OCI-LY3 (cell line): ENCODE results near the gene PIM2.

Experiments
- H2AFZ ChIP-seq: fragments of 200-600, 300-600 bp; shearing (Covaris generic); 2 replicates; pipeline ENCODE4 v1.6.0; 2014; ENCODE audit warnings: antibody characterized with exemption, low read depth, low read length
- H3K27ac ChIP-seq: fragments of 200-600, 300-600 bp; sonication (generic); 2 replicates; pipeline ENCODE4 v1.5.1; 2014; ENCODE audit warnings: mild to moderate bottlenecking, low read length, moderate library complexity, mixed read lengths
- H3K27me3 ChIP-seq: fragments of 200-600, 300-600 bp; sonication (generic); 2 replicates; pipeline ENCODE4 v1.6.1; 2014; ENCODE audit warnings: low read depth, low read length, mixed read lengths
- H3K36me3 ChIP-seq: fragments of 200-600, 300-600 bp; sonication (generic); replicated peaks from 2 replicates; pipeline ENCODE3; 2014; ENCODE audit warnings: low read depth, low read length, mixed read lengths
- H3K4me1 ChIP-seq: fragments of 300-600, 200-600 bp; sonication (generic); 2 replicates; pipeline ENCODE4 v1.6.1; 2014; ENCODE audit warnings: low read length, mixed read lengths
- H3K4me2 ChIP-seq: fragments of 200-600, 300-600 bp; sonication (generic); 2 replicates; pipeline ENCODE4 v1.6.1; 2014; ENCODE audit warnings: low read length, mixed read lengths
- H3K4me3 ChIP-seq: fragments of 300-600, 200-600 bp; sonication (generic); 2 replicates; pipeline ENCODE4 v1.5.1; 2014; ENCODE audit warnings: antibody characterized with exemption, mild to moderate bottlenecking, low read length, moderate library complexity
- H3K79me2 ChIP-seq: fragments of 300-600, 200-600 bp; shearing (Covaris generic); 2 replicates; pipeline ENCODE4 v1.6.1; 2014; ENCODE audit warnings: mild to moderate bottlenecking, low read length, mixed read lengths
- H3K9ac ChIP-seq: fragments of 300-600, 200-600 bp; shearing (Covaris generic); 2 replicates; pipeline ENCODE4 v1.6.0; 2014; ENCODE audit warnings: mild to moderate bottlenecking, low read length, moderate library complexity
- H3K9me3 ChIP-seq: fragments of 200-600, 300-600 bp; shearing (Covaris generic); 2 replicates; pipeline ENCODE4 v1.6.1; 2014; ENCODE audit warnings: low read length, mixed read lengths; ENCODE audit not compliant: insufficient read depth
- H4K20me1 ChIP-seq: fragments of 200-600, 300-600 bp; sonication (generic); 2 replicates; pipeline ENCODE4 v1.6.1; 2016; ENCODE audit warnings: low read length, mixed read lengths; ENCODE audit not compliant: insufficient read depth
- EZH2phosphoT487 ChIP-seq: fragments of 200-600 bp; shearing (Covaris generic); IDR thresholded peaks from 2 replicates; pipeline ENCODE4 v1.6.1; 2018; ENCODE audit warnings: antibody characterized with exemption, mixed run types, low read depth
- TF ChIP-seq, protein P1 (sequence below): fragments of 200-600, 300-600 bp; sonication (generic); IDR thresholded peaks from 2 replicates; pipeline ENCODE4 v1.5.1; 2014; ENCODE audit warnings: antibody characterized with exemption, low read length, low read depth

Gene PIM2

DNA sequence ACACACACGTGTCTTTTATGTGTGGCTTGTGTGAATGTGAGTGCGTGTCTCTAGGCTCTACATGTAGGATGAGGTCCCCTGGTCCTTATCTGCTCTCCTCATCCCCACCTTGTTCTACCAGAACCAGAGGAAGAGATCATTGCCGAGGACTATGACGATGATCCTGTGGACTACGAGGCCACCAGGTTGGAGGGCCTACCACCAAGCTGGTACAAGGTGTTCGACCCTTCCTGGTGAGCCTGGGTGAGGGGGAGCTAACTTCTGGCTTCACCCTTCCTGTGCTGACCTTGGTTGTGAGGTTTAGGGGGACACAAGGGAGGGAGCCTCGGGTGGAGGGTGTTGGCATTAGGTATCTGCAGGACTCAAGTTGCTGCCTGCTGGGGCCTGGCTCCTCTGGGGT, 17.8 kb downstream of the PIM2 start:
- Histone ChIP-seq H4K20me1 (peaks cover 6% of the 10 kb centered on the region; the same call in 1 of the 2 replicates), H3K4me2 (no peak overlapping the region), H3K9me3 (no peaks in the 10 kb centered on the region), H3K27ac (no peak overlapping the region), H3K4me3 (no peak overlapping the region), H3K27me3 (no peaks in the 10 kb centered on the region), H3K9ac (no peak overlapping the region), H3K79me2 (peaks cover 40% of the 10 kb centered on the region), H3K36me3 (peaks cover 19% of the 10 kb centered on the region), H2AFZ (no peak overlapping the region), H3K4me1 (peaks cover 14% of the 10 kb centered on the region)
- TF ChIP-seq, protein P1, sequence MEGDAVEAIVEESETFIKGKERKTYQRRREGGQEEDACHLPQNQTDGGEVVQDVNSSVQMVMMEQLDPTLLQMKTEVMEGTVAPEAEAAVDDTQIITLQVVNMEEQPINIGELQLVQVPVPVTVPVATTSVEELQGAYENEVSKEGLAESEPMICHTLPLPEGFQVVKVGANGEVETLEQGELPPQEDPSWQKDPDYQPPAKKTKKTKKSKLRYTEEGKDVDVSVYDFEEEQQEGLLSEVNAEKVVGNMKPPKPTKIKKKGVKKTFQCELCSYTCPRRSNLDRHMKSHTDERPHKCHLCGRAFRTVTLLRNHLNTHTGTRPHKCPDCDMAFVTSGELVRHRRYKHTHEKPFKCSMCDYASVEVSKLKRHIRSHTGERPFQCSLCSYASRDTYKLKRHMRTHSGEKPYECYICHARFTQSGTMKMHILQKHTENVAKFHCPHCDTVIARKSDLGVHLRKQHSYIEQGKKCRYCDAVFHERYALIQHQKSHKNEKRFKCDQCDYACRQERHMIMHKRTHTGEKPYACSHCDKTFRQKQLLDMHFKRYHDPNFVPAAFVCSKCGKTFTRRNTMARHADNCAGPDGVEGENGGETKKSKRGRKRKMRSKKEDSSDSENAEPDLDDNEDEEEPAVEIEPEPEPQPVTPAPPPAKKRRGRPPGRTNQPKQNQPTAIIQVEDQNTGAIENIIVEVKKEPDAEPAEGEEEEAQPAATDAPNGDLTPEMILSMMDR, result no peak
- no peak for TF ChIP-seq EZH2phosphoT487

- peak overlapping the region; percentile 97 for H3K27ac ChIP-seq
- peaks cover 14% of the 10 kb centered on the region for H3K4me1 ChIP-seq
- peak overlapping the region; percentile 100 for H3K4me3 ChIP-seq
- H3K79me2 ChIP-seq, result peaks cover 53% of the 10 kb centered on the region
- H3K4me2 ChIP-seq, result peak overlapping the region; percentile 96
- peaks cover 19% of the 10 kb centered on the region for H3K36me3 ChIP-seq
- no peak for TF ChIP-seq EZH2phosphoT487
- TF ChIP-seq, protein P1, result no peak
- H4K20me1 ChIP-seq, result peaks cover 6% of the 10 kb centered on the region; the same call in 1 of the 2 replicates
- H3K9ac ChIP-seq, result peak overlapping the region; percentile 89; the same call in 1 of the 2 replicates
- H3K9me3 ChIP-seq, result no peaks in the 10 kb centered on the region
- H3K27me3 ChIP-seq, result no peaks in the 10 kb centered on the region
- no peak overlapping the region for H2AFZ ChIP-seq
These were observed 19.8 kb downstream of the PIM2 start for GRCh38 chrX:48899078-48899410.

DNA sequence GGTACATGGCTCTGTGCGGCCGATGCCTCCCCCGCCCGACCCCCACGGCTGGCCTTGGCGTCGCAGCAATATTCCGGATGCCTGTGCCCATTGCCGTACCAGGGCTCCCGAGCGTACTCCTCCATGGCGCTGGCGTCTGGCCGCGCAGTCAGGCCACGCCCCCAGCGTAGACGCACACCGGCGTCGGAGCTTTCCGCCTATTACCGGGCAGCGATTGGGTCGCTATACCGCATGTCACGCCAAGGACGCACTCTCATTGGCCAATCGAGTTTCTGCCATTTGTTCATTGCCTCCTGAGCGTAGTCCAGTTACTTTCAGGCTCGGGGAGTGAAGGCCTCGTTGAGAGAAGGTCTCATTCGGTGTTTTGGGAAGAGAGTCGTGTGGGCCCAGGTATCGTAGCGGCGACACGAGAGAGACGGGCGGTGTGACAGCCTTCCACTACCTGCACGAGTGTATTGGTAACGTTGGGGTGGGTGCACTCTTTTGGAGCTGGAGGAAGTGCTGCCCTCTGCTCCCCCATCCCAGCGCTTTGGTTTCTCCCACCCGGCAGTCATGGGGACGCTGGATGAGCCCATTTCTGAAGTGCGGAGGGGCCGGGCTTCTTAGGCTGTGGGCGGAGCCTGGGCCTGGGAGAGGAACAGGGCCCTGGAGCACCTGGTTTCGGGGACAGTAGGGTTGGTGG, 21.1 kb downstream of the PIM2 start, which contains the start of the genes PQBP1 and TIMM17B:
PQBP1 (plus strand) TSS at position 306 of the 682 bp plus-strand sequence. CDS start 580 bp downstream, outside the sequence.
TIMM17B (minus strand) TSS at position 144 of the 682 bp plus-strand sequence; CDS start at position 125, 19 bp downstream.
- peaks cover 6% of the 10 kb centered on the region; the same call in 1 of the 2 replicates for H4K20me1 ChIP-seq
- peaks cover 14% of the 10 kb centered on the region for H3K4me1 ChIP-seq
- H3K9me3 ChIP-seq, result no peaks in the 10 kb centered on the region
- H3K27ac ChIP-seq, result peak within 1 kb of the TSS; percentile 97
- peaks cover 53% of the 10 kb centered on the region for H3K79me2 ChIP-seq
- peak within 1 kb of the TSS; percentile 94 for H3K9ac ChIP-seq
- H3K4me2 ChIP-seq, result peak within 1 kb of the TSS; percentile 96
- TF ChIP-seq EZH2phosphoT487, result no peak
- TF ChIP-seq, protein P1, result no peak
- H3K36me3 ChIP-seq, result peaks cover 19% of the 10 kb centered on the region
- H2AFZ ChIP-seq, result peak within 1 kb of the TSS; percentile 29; the same call in 1 of the 2 replicates
- no peaks in the 10 kb centered on the region for H3K27me3 ChIP-seq
- H3K4me3 ChIP-seq, result peak within 1 kb of the TSS; percentile 100

- H3K27ac ChIP-seq, result peak overlapping the region; percentile 97
- H3K9me3 ChIP-seq, result no peaks in the 10 kb centered on the region
- H3K36me3 ChIP-seq, result peaks cover 17% of the 10 kb centered on the region
- peaks cover 14% of the 10 kb centered on the region for H3K4me1 ChIP-seq
- H4K20me1 ChIP-seq, result peaks cover 6% of the 10 kb centered on the region; the same call in 1 of the 2 replicates
- H3K9ac ChIP-seq, result peak overlapping the region; percentile 94
- H3K4me2 ChIP-seq, result peak overlapping the region; percentile 95
- peak overlapping the region; percentile 29; the same call in 1 of the 2 replicates for H2AFZ ChIP-seq
- H3K79me2 ChIP-seq, result peaks cover 53% of the 10 kb centered on the region
- peak overlapping the region; percentile 100 for H3K4me3 ChIP-seq
- H3K27me3 ChIP-seq, result no peaks in the 10 kb centered on the region
- TF ChIP-seq EZH2phosphoT487, result no peak
- TF ChIP-seq, protein P1, result no peak
These were observed 21.6 kb downstream of the PIM2 start for GRCh38 chrX:48897157-48897624.
